Breast epithelium (tissue), 4 donors: ENCODE measurements around the gene CADPS2. TPM values are rescaled to one million over a fixed set of nuclear protein-coding genes. Genes with fewer than 3 reads are reported as not detected.
"Not testable (repeated sequence)": the region's sequence is repeated elsewhere in the genome, so short reads cannot be mapped to it uniquely, and the experiment has no call there.

Experiments
- DNase-seq, 2 donors: peaks; one replicate each; pipeline ENCODE4 v3.0.0-alpha.2; 2019; ENCODE audit warnings: low spot score in 2 of 2
- H3K27ac ChIP-seq, 2 donors: fragments of 200-600 bp; sonication (generic) in 1 of 2; one replicate each; pipeline ENCODE4 v1.5.1; 2016 to 2019; ENCODE audit warnings: mild to moderate bottlenecking in 1 of 2
- H3K27me3 ChIP-seq, 2 donors: fragments of 200-600 bp; sonication (generic) in 1 of 2; one replicate each; pipeline versions ENCODE4 v1.5.1 to v1.6.0; 2017 to 2019; ENCODE audit warnings: control low read depth in 1 of 2, mild to moderate bottlenecking in 1 of 2
- H3K36me3 ChIP-seq: fragments of 200-600 bp; one replicate; pipeline ENCODE4 v1.5.1; 2019
- H3K4me1 ChIP-seq, 2 donors: fragments of 200-600 bp; sonication (generic); one replicate each; pipeline ENCODE4 v1.5.1; 2016 to 2019; ENCODE audit warnings: control low read depth in 1 of 2
- H3K4me3 ChIP-seq, 3 donors: fragments of 200-600 bp; sonication (generic); 1 replicate in 2 of 3; 2 replicates in 1 of 3; pipeline ENCODE4 v1.5.1; 2016 to 2019; ENCODE audit warnings: mild to moderate bottlenecking in 3 of 3, moderate library complexity in 2 of 3
- H3K9me3 ChIP-seq, 2 donors: fragments of 200-600 bp; sonication (generic) in 1 of 2; one replicate each; pipeline ENCODE4 v1.5.1; 2016 to 2019; ENCODE audit warnings: control low read depth in 1 of 2
- POLR2A ChIP-seq: fragments of 450-650 bp; IDR thresholded peaks from one replicate; pipeline ENCODE4 v1.6.1; 2016; ENCODE audit warnings: antibody characterized with exemption, mild to moderate bottlenecking, moderate library complexity
- POLR2AphosphoS5 ChIP-seq, 3 donors: sonication (generic); formaldehyde crosslinking; IDR thresholded peaks; one replicate each; pipeline ENCODE4 v1.6.1; 2017; ENCODE audit warnings: antibody characterized with exemption in 3 of 3
- intact Hi-C: fragments of 100-400 bp; cut with DNase I; formaldehyde crosslinking; loops from one replicate; pipeline ENCODE4 v1.15.1; 2023; ENCODE audit warnings: low total_unique reads
- total RNA-seq, 3 donors: library from RNA; depleted of rRNA; stranded (reverse); fragments of >200 nt; gene quantifications; one replicate each; pipeline ENCODE4 v1.1.0, GENCODE V29; 2016
- TF ChIP-seq, protein P1 (sequence below), 3 donors: fragments of 450-650 bp; IDR thresholded peaks; one replicate each; pipeline ENCODE4 v1.5.1; 2016 to 2017; ENCODE audit warnings: antibody characterized with exemption in 3 of 3, mild to moderate bottlenecking in 3 of 3, moderate library complexity in 3 of 3

CADPS2 gene
- total RNA-seq, 3 donors from 2014 or later, result 12.3 to 67.5 (median 66.5) TPM

DNA sequence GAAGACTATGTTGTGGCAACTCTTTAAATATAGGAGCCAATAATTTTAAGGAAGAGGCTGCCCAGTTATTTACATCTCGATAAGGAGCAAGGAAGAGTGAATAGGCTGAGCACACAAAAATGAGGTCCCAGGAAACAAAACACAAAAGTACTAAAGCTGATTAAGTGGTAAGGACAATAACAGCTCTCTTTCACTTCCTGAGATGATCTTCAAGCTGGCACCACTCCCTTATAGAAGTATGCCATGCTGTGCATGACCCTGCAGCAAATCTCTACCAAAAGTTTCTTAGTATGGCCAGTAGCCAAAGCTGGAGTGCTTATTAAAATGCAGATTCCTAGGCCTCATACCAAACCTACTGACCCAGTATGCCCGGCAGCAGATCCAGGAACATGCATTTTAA, 39.7 kb downstream of the CADPS2 start:
- no peak for DNase-seq
- H3K4me3 ChIP-seq, result no peak overlapping the region
- no peak overlapping the region for H3K27ac ChIP-seq
- TF ChIP-seq, protein P1, sequence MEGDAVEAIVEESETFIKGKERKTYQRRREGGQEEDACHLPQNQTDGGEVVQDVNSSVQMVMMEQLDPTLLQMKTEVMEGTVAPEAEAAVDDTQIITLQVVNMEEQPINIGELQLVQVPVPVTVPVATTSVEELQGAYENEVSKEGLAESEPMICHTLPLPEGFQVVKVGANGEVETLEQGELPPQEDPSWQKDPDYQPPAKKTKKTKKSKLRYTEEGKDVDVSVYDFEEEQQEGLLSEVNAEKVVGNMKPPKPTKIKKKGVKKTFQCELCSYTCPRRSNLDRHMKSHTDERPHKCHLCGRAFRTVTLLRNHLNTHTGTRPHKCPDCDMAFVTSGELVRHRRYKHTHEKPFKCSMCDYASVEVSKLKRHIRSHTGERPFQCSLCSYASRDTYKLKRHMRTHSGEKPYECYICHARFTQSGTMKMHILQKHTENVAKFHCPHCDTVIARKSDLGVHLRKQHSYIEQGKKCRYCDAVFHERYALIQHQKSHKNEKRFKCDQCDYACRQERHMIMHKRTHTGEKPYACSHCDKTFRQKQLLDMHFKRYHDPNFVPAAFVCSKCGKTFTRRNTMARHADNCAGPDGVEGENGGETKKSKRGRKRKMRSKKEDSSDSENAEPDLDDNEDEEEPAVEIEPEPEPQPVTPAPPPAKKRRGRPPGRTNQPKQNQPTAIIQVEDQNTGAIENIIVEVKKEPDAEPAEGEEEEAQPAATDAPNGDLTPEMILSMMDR (IDR thresholded peaks at IDR 0.05), result no peak
- TF ChIP-seq POLR2AphosphoS5 (IDR thresholded peaks at IDR 0.05) (no peak), POLR2A (no peak)
- H3K4me1 ChIP-seq, result no peaks in the 10 kb centered on the region
- intact Hi-C loops, result no loop called here
- H3K36me3 ChIP-seq, result no peaks in the 10 kb centered on the region
- no peaks in the 10 kb centered on the region for H3K9me3 ChIP-seq
- H3K27me3 ChIP-seq, result no peaks in the 10 kb centered on the region

GRCh38 chr7:122845286-122845685, 41.0 kb downstream of the CADPS2 start:
- TF ChIP-seq, protein P1 (IDR thresholded peaks at IDR 0.05), result no peak
- no peak for TF ChIP-seq POLR2A
- TF ChIP-seq POLR2AphosphoS5 (IDR thresholded peaks at IDR 0.05), result no peak
- Histone ChIP-seq H3K36me3 (no peaks in the 10 kb centered on the region), H3K27me3 (no peaks in the 10 kb centered on the region), H3K4me3 (no peak overlapping the region), H3K27ac (no peak overlapping the region), H3K9me3 (no peaks in the 10 kb centered on the region), H3K4me1 (no peaks in the 10 kb centered on the region)
- DNase-seq, result no peak
- intact Hi-C loops, result no loop called here

- Histone ChIP-seq H3K36me3 (no peaks in the 10 kb centered on the region), H3K4me1 (no peaks in the 10 kb centered on the region), H3K27me3 (no peaks in the 10 kb centered on the region), H3K4me3 (no peak overlapping the region), H3K9me3 (no peaks in the 10 kb centered on the region), H3K27ac (no peak overlapping the region)
- intact Hi-C loops, result no loop called here
- TF ChIP-seq POLR2A (no peak), POLR2AphosphoS5 (IDR thresholded peaks at IDR 0.05) (no peak)
- TF ChIP-seq, protein P1 (IDR thresholded peaks at IDR 0.05), result no peak
- DNase-seq, result no peak
Observed at GRCh38 chr7:122844191-122844988, 41.9 kb downstream of the CADPS2 start.

- Histone ChIP-seq H3K27ac (no peak overlapping the region), H3K9me3 (no peaks in the 10 kb centered on the region), H3K4me1 (no peaks in the 10 kb centered on the region), H3K27me3 (no peaks in the 10 kb centered on the region), H3K4me3 (no peak overlapping the region), H3K36me3 (no peaks in the 10 kb centered on the region)
- intact Hi-C loops, result no loop called here
- TF ChIP-seq POLR2A (no peak), POLR2AphosphoS5 (IDR thresholded peaks at IDR 0.05) (no peak)
- TF ChIP-seq, protein P1 (IDR thresholded peaks at IDR 0.05), result no peak
- no peak for DNase-seq
Observed at GRCh38 chr7:122842971-122843370, 43.3 kb downstream of the CADPS2 start.

- H3K27ac ChIP-seq, H3K9me3 ChIP-seq, DNase-seq, H3K4me3 ChIP-seq, H3K27me3 ChIP-seq, H3K36me3 ChIP-seq, intact Hi-C loops, H3K4me1 ChIP-seq: not testable (repeated sequence)
Observed at GRCh38 chr7:122836286-122836685, 50.0 kb downstream of the CADPS2 start.

DNA sequence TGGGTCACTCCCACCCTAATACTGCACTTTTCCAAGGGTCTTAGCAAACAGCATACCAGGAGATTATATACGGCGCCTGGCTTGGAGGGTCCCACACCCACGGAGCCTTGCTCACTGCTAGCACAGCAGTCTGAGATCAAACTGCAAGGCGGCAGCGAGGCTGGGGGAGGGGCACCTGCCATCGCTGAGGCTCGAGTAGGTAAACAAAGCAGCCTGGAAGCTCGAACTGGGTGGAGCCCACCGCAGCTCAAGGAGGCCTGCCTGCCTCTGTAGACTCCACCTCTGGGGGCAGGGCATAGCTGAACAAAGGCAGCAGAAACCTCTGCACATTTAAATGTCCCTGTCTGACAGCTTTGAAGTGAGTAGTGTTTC, 51.7 kb downstream of the CADPS2 start:
- H3K9me3 ChIP-seq, intact Hi-C loops, H3K4me1 ChIP-seq, H3K27ac ChIP-seq, H3K27me3 ChIP-seq, DNase-seq, H3K4me3 ChIP-seq, H3K36me3 ChIP-seq: not testable (repeated sequence)
